PC-9 (cell line): ENCODE results near the gene NAT16.

Source experiments
- EZH2 ChIP-seq: fragments of 200-600 bp; sonication (generic); IDR thresholded peaks from 2 replicates; pipeline ENCODE4 v1.8.0; 2017; ENCODE audit warnings: antibody characterized with exemption, low read depth
- TF ChIP-seq, protein P1 (sequence below): fragments of 200-600 bp; sonication (generic); conservative IDR thresholded peaks from 2 replicates; pipeline ENCODE4 v1.6.1; 2017; ENCODE audit warnings: mixed run types, antibody characterized with exemption, mild to moderate bottlenecking, moderate library complexity

DNA sequence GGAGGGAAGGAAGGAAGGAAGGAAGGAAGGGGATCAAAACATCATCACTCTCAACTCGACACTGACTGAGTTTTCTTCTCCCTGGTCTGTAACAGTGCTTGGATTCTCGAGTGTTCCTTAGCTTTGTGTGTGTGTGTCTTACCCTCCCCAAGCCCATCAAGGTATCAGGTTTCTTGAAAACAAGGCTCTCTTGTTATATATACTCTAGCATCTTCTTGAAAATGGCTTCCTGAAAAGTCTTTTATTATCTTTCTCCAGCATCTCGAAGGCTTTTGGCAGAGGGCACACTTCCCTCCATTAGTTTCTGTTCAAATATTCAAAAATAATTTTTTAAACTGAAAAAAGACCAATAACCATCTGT lies 39.8 kb downstream of the NAT16 start:
- TF ChIP-seq, protein P1, sequence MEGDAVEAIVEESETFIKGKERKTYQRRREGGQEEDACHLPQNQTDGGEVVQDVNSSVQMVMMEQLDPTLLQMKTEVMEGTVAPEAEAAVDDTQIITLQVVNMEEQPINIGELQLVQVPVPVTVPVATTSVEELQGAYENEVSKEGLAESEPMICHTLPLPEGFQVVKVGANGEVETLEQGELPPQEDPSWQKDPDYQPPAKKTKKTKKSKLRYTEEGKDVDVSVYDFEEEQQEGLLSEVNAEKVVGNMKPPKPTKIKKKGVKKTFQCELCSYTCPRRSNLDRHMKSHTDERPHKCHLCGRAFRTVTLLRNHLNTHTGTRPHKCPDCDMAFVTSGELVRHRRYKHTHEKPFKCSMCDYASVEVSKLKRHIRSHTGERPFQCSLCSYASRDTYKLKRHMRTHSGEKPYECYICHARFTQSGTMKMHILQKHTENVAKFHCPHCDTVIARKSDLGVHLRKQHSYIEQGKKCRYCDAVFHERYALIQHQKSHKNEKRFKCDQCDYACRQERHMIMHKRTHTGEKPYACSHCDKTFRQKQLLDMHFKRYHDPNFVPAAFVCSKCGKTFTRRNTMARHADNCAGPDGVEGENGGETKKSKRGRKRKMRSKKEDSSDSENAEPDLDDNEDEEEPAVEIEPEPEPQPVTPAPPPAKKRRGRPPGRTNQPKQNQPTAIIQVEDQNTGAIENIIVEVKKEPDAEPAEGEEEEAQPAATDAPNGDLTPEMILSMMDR, result no peak
- no peak for TF ChIP-seq EZH2
